Right forelimb (tissue), 1 donor: Measurements from ENCODE around the gene RAB22A.

Source experiments
- DNase-seq: peaks from one replicate; pipeline ENCODE4 v3.0.0-alpha.2; 2018

Gene RAB22A, protein sequence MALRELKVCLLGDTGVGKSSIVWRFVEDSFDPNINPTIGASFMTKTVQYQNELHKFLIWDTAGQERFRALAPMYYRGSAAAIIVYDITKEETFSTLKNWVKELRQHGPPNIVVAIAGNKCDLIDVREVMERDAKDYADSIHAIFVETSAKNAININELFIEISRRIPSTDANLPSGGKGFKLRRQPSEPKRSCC

DNA sequence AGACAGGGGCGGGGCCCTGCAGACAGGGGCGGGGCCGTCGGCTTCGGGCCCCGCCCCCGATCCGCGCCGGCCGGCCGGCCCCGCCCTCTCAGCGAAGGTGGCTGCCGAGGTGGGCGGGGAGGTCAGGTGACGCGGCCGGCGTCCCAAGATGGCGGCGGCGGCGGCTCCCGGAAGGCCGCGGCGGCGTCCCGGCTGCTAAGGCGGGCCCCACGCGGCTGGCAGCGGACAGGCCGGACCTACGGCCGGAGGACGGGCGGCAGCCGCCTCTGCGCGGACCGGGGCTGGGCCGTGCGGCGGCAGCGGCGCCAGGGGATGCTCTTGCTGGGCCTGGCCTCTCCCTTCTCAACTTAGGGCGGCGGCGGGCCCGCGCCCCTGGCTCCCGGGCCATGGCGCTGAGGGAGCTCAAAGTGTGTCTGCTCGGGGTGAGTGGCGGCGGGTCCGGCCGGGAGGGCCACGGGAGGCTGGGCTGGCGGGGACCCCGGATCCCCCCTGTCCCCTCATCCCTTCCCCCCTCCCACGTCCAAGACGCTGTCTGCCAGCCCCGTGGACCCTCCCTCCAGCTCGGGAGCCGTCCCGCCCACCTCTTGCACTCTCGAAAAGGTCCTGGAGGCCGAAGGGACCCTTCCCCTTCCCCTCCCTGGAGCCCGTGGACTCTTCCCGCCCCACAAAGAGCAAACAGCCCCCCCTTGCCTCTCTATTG is at the start of gene RAB22A:
Gene RAB22A, plus strand, starts transcription at position 125 of the 700 bp plus-strand sequence. Its CDS starts 262 bp downstream, at position 387.
- DNase-seq: peak; percentile 84

DNA sequence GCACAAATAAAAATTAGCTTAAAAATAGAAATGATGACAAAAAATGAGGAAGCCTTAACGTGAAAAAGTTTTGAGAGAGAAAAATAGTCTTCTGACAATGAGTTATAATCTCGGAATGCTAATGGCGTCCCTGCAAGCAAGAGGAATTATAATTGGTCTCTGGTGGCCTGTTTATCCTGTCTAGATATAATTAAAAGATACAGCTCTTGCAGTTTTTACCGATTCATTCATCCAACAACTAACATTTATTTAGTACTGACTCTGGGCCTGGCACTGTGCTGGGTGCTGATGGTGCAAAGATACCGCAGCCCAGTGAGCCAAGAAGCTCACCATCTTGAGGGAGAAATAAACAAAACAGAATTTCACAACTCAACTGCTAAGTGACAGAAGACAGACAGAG is 49.5 kb upstream of the RAB22A start:
- DNase-seq: no peak

DNA sequence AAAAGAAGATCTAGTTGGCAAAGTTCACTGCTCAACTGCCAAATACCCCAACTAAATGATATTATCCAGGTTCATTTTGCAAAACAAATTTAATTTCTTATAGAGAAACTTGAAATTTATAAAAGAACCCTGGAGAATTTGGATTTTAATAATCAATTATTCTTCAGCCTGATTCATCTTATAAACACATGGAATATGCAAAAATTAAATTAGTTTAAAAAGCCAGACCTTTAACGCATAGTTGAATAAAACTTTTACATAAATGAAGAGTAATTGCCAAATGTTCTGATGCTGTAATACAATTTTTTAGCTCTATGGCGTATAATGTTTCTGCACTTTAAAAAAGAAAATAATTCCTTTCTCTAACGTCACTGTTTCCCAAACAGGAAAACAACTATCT is 47.9 kb upstream of the RAB22A start:
- no peak for DNase-seq

DNA sequence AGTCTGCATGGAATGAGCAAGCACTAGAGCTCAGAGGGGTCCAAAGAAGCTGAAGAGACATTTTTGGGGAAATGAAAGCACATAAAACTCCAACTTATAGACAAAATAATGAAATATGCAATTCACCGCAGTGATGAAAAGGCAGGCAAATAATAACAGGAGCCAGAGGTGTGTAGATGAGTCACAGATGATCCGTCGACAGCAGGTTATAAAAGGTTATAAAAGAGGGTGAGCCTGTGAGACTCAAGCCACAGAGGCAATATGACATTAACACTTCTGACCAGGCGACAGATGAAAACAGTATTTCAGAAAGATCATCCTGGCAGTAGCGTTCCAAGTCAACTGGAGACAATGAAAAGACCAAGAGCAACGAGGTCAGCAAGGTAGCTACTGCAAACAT is 45.2 kb upstream of the RAB22A start:
- DNase-seq: no peak

DNA sequence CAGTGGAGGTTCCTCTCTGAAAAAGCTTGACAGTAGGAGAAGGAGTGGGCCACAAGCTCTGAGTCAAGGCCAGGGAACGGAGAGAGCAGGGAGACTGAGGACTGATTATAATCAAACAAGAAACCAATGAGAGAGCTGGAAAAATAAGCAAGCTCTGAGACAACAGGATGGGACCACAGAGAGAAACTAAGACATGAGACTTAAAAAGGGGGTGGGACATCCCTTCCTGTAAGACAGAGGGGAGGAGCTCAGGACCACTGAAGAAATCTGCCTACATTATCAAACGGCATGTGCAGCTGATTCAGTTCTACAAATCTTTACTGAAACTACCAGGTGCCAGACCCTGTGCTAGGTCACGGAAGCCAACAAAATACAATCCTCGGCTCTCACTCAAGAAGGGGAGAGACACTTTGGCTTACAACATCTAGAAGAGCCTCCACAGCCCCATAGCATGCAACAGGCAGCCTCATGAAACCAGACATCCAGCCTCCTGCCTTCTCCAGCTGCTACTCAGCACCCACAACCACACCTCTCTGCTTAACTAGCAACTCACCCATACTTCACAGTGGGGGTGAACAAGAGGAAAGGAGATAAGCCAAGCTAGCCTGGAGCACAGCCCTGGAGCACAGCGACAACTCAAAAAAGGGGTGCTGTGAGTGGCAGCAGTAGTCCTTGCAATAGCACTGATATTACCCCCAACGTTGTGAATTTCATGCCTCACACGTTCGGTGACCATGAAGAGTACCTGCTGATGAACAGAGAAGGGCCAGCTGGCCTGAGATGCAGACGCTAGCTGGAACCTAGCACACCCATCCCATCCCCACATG is 41.9 kb upstream of the RAB22A start:
- DNase-seq: no peak

DNA sequence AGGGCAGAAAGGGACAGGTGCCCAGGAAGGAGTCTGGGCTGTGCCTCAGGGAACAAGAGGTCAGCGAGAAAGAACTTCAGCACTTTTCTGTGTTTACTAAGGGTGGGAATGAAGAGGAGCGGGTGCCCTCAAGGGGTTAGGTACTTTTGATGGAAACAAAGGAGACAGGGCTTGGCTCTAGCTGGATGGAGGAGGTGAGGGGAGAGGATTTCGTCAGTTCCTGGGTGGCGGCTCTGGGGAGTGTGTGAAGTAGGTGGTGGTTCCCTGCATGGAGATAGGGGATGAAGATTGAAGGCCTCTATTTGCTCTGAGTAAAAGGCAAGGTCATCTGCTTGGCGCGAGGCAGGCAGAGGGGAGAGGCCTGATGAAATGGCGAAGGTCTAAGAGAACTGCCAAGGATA is 41.1 kb upstream of the RAB22A start:
- no peak for DNase-seq

DNA sequence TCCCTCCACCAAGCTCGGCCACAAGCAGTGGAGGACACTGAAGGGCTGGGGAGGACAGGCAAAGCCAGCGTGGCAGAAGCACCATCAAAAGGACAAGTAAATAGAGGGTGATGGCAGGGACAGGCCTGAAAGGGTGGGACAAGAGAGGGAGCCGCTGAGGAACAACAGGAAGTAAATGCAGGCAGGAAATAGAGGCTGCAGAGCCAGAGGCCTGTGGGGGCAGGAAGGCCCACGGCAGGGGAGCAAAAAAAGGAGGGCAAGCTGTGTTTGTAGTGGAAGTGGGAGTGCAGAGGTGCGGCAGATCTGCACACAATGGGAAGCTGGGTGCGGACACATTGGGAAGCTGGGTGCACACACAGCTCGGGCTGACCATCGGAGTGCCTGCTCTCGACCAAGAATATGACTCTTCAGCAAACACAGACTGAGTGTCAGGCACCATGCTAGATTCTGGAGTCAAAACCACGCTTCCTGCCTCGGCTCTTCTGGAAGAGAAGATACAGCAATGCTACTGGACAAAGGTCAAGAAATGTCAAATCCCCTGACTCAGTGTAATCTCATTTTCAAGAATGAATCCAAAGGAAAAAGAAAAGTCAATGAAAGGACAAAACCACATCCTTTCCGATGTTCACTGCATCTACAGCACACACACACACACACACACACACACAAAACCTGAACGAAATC is 40.4 kb upstream of the RAB22A start:
- no peak for DNase-seq

DNA sequence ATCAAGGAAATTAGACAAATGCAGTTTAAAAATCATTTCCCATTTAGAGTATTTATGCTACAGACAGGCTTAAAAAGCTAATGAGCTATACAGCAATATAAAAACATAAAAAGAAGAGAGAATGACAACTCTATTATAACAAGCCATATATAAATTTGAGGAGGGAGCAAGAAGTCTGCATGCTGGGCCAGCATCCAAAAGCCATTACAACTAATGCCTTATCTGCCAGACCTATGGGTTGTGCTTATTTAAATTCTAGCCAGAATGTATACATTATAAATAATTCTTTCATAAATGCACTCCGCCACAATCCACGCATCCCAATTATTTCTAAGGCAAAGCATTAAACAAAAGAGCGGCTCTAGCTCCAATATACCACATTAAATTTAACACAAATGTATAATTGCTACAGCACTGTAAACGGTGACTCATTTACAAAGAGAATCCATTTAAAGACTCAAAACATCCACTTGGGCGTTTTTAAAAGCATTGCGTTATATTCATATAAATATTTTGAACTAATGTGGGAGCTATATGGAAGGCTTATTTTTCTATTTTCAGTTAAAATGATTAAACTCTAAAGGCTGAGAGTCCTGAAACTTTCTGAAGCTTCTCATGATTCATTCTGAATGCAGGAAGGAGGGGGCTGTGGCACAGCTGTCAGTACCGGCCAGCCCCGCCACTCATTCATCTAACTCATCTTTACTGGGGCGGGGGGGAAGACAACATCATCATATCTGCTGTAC is 37.7 kb upstream of the RAB22A start:
- DNase-seq: no peak

DNA sequence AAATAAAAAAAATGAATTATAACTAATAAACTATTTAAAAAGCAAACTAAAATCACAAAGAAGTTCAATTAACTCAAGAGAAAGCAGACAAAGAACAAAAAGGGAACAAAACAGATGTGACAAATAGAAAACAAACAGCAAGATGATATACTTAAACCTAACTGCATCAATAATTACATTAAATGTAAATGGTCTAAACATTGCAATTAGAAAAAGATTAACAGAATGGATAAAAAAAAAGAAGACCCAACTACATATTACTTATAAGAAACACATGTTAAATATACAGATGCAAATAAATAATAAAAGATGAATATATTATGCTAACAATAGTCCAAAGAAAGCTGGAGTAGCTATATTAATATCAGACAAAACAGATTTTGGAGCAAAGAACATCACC is 35.1 kb upstream of the RAB22A start:
- DNase-seq: no peak

DNA sequence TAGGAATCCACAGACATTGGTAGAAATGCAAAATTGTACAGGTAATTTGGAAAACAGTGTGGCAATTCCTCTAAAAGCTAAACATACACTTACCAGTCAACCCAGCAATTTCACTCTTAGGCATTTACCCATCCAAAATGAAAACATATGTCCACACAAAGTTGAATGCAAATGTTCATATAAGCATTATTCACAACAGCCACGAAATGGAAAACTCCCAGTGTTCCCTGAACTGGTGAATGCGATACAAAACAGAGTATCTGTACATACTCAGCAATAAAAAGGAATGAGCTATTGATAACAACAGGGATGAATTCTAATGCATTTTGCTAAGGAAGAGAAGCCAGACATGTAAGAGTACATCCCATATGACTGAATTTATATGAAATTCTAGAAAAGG is 32.4 kb upstream of the RAB22A start:
- DNase-seq: no peak

DNA sequence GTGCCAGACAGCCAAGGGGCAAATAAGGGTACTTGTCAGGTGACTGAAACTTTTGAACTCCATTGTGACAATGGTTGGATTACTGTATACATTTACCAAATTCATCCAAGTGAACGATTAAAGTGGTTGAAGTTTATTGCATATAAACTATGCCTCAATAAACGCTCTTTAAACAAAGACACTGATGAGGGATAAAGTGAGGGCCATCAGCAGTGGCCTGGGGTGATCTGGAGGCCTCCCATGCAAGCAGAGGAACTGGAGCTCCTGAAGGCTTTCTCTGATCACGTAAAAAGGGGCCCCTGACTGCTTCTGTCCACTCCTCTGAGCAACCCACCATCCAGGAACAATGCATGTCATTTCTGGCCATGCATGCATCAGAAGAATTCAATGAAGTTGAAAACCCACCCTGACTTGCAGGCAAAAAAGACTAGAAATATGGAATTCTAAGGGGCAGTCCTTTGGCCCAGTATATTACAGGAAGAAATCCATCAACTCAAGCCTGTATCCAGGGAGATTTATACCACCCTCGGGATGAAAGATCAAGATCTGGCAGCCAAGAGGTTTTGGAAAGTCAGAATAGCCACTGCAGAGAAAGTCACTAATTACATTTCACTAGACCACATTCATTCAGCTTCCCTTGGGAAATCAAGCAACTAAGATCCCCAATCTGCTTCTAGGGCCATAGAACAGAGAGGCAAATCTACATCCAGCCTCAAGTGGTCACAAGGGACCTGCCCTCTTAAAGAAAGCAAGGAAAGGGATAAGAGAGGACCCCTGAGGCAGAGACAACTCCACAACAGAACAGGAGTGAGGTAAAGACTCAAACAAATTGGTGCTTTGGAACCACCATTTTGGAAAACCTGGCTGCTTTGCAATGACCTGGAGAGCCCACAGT is 31.7 kb upstream of the RAB22A start:
- no peak for DNase-seq

DNA sequence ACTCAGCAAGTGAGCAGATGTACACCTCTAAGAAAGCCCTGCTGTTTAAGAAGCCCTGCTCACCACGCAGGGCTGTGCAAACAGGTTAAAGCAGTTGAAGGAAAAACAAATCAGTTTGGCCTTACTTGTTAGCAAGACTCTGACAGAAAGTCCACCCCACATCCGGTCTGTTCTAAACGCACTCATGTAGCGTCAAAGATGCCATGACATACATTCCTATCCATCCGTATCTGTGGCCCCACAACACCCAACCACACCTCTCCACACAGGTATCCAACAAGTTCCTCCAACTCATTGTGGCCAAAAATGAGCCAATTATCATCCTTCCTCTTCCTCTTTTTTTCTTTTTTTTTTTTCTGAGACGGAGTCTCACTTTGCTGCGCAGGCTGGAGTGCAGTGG is 22.8 kb upstream of the RAB22A start:
- no peak for DNase-seq

DNA sequence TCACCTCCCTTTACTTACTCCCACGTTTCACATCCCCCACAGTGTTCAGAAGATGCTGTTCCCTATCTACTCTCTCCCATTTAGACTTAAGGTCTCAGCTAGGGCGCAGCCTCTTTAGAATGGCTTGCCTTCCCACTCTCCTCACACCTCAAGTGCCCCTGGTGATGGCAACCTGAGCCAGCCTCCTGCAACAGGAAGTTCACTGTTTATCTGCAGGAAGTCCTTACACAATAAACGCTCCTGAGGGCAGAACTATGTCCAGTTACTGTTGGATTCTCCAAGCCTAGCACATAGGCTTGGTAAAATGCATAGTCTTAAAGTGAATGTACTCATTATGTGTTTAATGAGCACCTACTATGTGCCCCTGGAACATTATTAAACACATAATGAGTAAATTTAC is 21.9 kb upstream of the RAB22A start:
- no peak for DNase-seq

DNA sequence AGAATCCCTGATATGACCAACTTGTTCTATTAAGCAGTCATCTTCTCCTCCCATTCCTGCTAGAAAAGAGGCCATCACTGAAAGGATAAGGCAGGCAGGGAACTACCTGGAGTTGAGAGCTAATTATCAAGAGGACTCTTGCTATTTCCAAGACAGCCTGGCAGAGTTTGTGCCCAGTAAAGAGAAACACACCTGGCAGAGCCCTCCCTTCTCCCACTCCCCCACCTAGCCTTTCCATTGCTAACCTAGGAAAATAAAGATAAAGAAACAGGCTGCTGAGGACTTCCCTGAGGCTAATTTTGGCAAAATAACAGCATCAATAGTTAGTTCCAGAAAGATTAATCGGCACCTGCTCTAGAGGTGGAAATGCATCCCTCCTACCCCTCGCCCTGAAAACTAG is 20.4 kb upstream of the RAB22A start:
- DNase-seq: no peak

DNA sequence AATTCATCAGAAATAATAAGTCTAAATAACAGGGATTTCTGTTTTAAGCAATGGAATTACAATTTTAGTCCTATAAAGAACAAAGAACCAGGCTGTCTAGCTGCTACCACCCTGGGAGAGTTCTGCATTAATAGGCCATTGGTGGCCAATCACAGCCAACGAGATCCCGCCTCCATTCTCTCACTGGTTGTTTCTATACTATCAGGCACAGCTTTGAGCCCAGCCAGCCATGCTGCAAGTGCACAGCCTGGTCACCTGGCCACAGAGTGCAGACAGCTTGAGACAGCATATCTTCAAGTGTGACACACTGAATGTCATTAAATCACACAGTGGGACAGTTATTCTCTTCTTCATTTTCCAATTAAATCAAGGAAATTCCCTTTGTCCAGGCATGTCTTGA is 16.1 kb upstream of the RAB22A start:
- no peak for DNase-seq

DNA sequence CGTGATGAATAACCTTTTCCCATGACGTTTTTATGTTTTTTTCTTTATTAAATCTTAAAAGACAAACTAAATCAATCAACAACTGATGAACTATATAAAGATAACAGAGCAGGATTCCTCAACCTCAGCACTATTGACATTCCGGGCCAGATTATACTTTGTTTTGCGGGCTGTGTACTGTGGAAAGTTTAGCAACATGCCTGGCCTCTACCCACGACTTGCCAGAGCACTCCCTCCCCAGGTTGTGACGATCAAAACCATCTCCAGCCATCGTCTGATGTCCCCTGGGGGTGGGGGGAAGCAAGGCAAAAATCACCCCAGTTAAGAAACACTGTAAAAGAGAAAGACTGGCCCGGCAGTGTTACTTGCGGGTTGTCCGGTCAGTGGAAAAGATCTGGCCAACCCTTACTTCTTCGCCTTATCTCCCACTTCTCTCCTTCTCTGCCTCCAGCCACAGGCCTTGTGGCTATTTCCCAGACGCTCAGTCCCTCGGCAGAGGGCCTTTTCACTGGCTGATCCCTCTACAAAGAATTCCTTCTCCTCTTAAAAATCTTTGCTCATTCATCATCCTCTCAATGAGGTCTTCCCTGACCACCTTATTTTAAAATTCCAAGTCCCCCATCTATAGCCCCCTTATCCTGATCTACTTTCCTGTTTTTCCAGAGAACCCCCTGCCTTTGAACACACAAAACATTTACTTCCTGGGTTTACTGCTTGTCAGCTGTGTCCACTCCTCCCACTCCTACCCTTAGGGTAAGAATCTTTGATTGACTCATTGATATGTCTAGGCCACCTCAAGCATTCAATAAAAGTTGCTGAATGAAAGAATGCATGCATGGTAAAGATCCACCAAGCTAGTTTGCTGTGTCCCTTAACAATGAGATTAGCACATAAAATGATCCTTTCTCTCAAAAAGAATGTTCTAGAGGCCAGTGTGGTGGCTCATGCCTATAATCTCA is 14.7 kb upstream of the RAB22A start:
- no peak for DNase-seq

DNA sequence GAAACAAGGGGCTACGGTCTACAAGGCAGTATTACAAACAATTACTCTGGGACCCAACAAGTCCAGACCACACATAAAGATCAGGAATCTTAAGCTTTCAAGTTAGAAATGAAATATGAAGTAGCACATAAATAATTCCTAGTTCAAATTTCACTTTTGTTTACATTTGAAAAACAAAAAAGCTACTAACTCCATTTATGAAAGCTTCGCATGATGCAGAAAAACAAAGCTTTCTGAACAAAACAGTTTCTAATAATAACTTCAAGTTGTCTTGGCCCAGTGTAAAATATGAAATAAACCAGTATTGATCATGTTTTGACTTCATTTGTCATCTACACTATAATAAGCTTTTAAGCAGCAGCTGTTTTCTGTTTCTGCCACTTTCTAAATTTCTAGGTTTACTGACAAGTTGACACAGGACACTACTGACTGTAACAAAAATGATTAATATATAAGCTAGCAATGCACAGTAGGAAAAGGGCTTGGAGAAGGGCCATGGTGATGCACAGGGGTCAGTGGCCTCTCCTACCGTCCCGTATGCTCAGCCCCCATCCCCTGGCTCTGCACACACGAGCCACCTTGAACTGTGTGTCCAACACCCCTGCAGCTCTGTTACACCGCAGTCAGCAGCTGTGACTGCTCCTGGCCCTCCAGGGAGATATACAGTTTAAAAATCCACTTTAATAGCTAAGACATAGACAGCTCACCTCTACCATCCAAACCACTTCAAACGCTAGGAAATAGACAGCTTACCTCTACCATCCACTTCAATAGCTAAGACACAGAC is 13.3 kb upstream of the RAB22A start:
- DNase-seq: no peak

DNA sequence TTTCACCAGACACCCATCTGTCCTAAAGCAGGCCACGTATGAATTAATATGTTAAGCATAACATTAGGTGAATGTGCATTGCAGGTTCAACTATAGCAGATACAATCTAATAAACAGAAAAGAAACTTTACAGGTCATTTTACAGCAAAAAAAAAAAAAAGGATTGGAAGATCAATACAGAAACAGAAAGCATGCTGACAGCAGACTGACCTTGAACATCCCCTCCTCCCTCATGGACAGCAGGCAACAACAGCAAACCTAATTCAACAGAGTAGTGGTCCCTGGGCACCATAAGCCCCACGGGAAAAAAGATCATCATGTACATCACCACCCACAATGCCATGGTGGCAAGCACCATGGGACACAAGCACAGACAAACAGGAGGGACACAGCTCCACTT is 12.1 kb upstream of the RAB22A start:
- no peak for DNase-seq

DNA sequence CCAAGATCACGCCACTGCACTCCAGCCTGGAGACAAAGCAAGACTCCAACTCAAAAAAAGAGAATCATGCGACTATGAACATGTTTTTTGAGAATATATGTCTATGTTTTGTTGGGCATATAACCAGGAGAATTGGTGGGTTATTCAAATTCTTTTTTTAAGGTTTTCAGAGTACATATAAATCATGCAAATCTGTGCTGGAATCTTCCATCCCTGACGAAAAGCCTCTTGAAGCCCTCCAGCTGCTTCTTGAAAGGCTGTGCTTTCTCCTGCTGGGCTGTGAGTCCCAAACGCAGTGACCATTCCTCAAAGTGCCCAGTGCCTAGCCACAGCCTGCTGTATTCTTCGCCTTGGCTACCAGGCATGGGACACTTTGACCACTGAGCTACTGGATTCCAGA is 9.2 kb upstream of the RAB22A start:
- DNase-seq: no peak

DNA sequence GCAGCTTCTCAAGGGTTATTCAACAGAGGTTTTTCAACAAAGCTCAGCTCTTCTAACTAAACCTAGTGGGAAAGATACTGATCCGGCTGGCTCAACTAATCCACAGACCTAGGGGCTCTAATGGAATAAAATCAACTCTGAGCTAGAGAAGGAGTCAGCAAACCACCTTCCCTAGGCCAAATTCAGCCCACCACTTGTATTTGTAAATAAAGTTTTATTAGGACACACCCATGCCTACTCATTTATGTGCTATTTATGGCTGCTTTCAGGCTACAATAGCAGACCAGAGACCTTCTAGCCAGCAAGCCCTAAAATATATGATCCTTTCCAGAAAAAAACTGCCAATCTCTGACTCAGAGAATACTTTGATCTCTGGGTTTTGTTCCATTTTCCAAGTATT is 6.0 kb upstream of the RAB22A start:
- DNase-seq: no peak
